ENCODE results near the gene IGSF3.
A peak's percentile ranks its signal among the peaks of the same experiment; 100 is the strongest.

IGSF3 gene

DNA sequence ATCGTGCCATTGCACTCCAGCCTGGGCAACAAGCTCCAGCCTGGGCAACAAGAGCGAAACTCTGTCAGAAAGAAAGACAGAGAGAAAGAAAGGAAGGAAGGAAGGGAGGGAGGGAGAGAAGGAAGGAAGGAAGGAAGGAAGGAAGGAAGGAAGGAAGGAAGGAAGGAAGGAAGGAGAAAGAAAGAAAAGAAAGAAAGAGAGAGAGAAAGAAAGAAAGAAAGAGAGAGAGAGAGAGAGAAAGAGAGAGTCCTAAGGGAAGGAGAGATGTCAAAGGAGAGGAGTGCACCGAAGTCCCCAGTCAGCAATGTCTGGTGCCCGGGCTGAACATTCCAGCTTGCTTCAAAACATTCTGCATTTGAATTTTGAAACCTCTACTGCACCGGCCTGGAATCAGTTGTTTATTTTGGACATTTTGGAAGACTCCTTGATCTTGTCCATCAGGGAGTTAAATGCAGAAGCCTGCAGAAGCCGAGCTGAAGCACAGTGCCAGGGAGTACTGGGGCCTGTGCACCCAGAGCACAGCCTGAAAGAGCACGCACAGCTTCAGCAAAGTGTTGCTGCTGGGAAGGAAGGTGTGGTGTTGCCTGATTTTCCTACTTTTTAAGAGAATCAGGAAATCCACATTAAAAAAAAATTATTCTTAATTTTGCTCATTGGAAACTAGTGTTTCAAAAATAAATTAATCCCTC, 3.7 kb upstream of the IGSF3 start:
- DNase-seq (ENCODE audit: low read depth, low spot score), result no peak
- no peak overlapping the region for H3K4me3 ChIP-seq (ENCODE audit: insufficient read length, low read depth)
- H3K36me3 ChIP-seq (ENCODE audit: insufficient read depth, insufficient read length, low read length), result peaks cover under 1% of the 10 kb centered on the region
- TF ChIP-seq ZNF274 (IDR thresholded peaks at IDR 0.05; ENCODE audit: low read depth, low read length), result no peak
- TF ChIP-seq SUZ12 (IDR thresholded peaks at IDR 0.05; ENCODE audit: extremely low read depth, insufficient read depth, insufficient read length), result no peak
- TF ChIP-seq YY1 (IDR thresholded peaks at IDR 0.05; ENCODE audit: insufficient read depth, insufficient read length), result no peak
- peaks cover 5% of the 10 kb centered on the region for H3K4me1 ChIP-seq (ENCODE audit: insufficient read depth, insufficient read length)
- no peak overlapping the region for H3K9ac ChIP-seq (ENCODE audit: insufficient read length, low read depth)
- H3K9me3 ChIP-seq (ENCODE audit: insufficient read depth, low read length), result no peaks in the 10 kb centered on the region
- peaks cover 6% of the 10 kb centered on the region for H3K27me3 ChIP-seq (ENCODE audit: insufficient read depth, insufficient read length)

DNA sequence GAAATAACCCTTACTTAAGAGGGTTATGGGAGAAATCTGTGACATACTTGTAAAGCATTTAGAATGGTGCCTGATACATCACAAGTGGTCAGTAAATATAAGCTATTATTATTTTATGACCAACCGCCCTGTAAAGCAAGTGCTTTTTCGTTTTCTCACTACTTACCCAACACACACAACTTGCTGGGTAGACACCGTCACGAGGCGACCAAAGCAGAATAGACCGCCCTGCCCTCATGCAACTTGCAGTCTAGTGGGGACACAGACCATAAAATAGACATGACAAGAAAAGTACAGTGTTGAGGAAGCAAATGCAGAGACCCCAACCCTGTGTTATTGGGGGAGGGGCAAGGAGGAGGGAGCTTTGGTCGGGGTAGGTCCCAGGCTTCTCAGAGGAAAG, 744 bp upstream of the IGSF3 start:
- Histone ChIP-seq H3K9ac (ENCODE audit: insufficient read length, low read depth) (no peak overlapping the region), H3K9me3 (ENCODE audit: insufficient read depth, low read length) (no peaks in the 10 kb centered on the region), H3K4me3 (ENCODE audit: insufficient read length, low read depth) (no peak overlapping the region), H3K36me3 (ENCODE audit: insufficient read depth, insufficient read length, low read length) (peaks cover 26% of the 10 kb centered on the region), H3K27me3 (ENCODE audit: insufficient read depth, insufficient read length) (peaks cover 6% of the 10 kb centered on the region), H3K4me1 (ENCODE audit: insufficient read depth, insufficient read length) (peaks cover 9% of the 10 kb centered on the region)
- no peak for DNase-seq (ENCODE audit: low read depth, low spot score)
- no peak for TF ChIP-seq ZNF274 (IDR thresholded peaks at IDR 0.05; ENCODE audit: low read depth, low read length)
- TF ChIP-seq SUZ12 (IDR thresholded peaks at IDR 0.05; ENCODE audit: extremely low read depth, insufficient read depth, insufficient read length), result no peak
- TF ChIP-seq YY1 (IDR thresholded peaks at IDR 0.05; ENCODE audit: insufficient read depth, insufficient read length), result no peak

- H3K4me1 ChIP-seq (ENCODE audit: insufficient read depth, insufficient read length), result peaks cover 9% of the 10 kb centered on the region
- peaks cover 26% of the 10 kb centered on the region for H3K36me3 ChIP-seq (ENCODE audit: insufficient read depth, insufficient read length, low read length)
- H3K9ac ChIP-seq (ENCODE audit: insufficient read length, low read depth), result peak overlapping the region; percentile 78
- peak overlapping the region; percentile 58 for H3K4me3 ChIP-seq (ENCODE audit: insufficient read length, low read depth)
- H3K9me3 ChIP-seq (ENCODE audit: insufficient read depth, low read length), result no peaks in the 10 kb centered on the region
- DNase-seq (ENCODE audit: low read depth, low spot score), result no peak
- no peak for TF ChIP-seq ZNF274 (IDR thresholded peaks at IDR 0.05; ENCODE audit: low read depth, low read length)
- TF ChIP-seq YY1 (IDR thresholded peaks at IDR 0.05; ENCODE audit: insufficient read depth, insufficient read length), result no peak
- TF ChIP-seq SUZ12 (IDR thresholded peaks at IDR 0.05; ENCODE audit: extremely low read depth, insufficient read depth, insufficient read length), result no peak
- H3K27me3 ChIP-seq (ENCODE audit: insufficient read depth, insufficient read length), result peaks cover 6% of the 10 kb centered on the region
Measured at GRCh38 chr1:116667078-116667574, 407 bp downstream of the IGSF3 start.

- no peak for DNase-seq (ENCODE audit: low read depth, low spot score)
- no peaks in the 10 kb centered on the region for H3K9me3 ChIP-seq (ENCODE audit: insufficient read depth, low read length)
- H3K36me3 ChIP-seq (ENCODE audit: insufficient read depth, insufficient read length, low read length), result peaks cover 26% of the 10 kb centered on the region
- peaks cover 9% of the 10 kb centered on the region for H3K4me1 ChIP-seq (ENCODE audit: insufficient read depth, insufficient read length)
- TF ChIP-seq SUZ12 (IDR thresholded peaks at IDR 0.05; ENCODE audit: extremely low read depth, insufficient read depth, insufficient read length), result no peak
- TF ChIP-seq YY1 (IDR thresholded peaks at IDR 0.05; ENCODE audit: insufficient read depth, insufficient read length), result no peak
- peak overlapping the region; percentile 78 for H3K9ac ChIP-seq (ENCODE audit: insufficient read length, low read depth)
- H3K27me3 ChIP-seq (ENCODE audit: insufficient read depth, insufficient read length), result peaks cover 6% of the 10 kb centered on the region
- peak overlapping the region; percentile 58 for H3K4me3 ChIP-seq (ENCODE audit: insufficient read length, low read depth)
Measured at GRCh38 chr1:116666187-116667077, 1.1 kb downstream of the IGSF3 start.

DNA sequence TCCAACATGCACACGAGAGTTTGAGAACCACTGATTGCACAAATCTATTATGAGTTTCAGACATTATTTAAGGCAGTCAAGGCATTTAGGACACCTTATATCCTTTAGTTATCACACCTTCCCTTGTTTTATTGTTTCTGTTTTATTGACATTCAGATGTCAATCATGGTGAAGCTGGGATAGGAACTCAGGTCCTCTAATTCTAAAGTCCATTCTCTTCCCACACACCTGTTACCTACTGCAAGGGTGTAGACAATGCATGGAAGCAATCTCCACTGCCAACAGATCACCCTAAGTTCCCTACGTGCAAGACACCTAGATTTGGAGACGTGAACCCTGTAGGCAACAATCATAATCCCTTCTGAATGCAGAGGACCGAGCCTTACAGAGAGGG, 2.6 kb downstream of the IGSF3 start:
- no peak overlapping the region for H3K4me3 ChIP-seq (ENCODE audit: insufficient read length, low read depth)
- TF ChIP-seq ZNF274 (IDR thresholded peaks at IDR 0.05; ENCODE audit: low read depth, low read length) (no peak), YY1 (IDR thresholded peaks at IDR 0.05; ENCODE audit: insufficient read depth, insufficient read length) (no peak), SUZ12 (IDR thresholded peaks at IDR 0.05; ENCODE audit: extremely low read depth, insufficient read depth, insufficient read length) (no peak)
- H3K27me3 ChIP-seq (ENCODE audit: insufficient read depth, insufficient read length), result peaks cover 6% of the 10 kb centered on the region
- H3K36me3 ChIP-seq (ENCODE audit: insufficient read depth, insufficient read length, low read length), result peaks cover 26% of the 10 kb centered on the region
- H3K9me3 ChIP-seq (ENCODE audit: insufficient read depth, low read length), result no peaks in the 10 kb centered on the region
- peaks cover 9% of the 10 kb centered on the region for H3K4me1 ChIP-seq (ENCODE audit: insufficient read depth, insufficient read length)
- DNase-seq (ENCODE audit: low read depth, low spot score), result no peak
- H3K9ac ChIP-seq (ENCODE audit: insufficient read length, low read depth), result no peak overlapping the region

- TF ChIP-seq ZNF274 (IDR thresholded peaks at IDR 0.05; ENCODE audit: low read depth, low read length) (no peak), YY1 (IDR thresholded peaks at IDR 0.05; ENCODE audit: insufficient read depth, insufficient read length) (no peak), SUZ12 (IDR thresholded peaks at IDR 0.05; ENCODE audit: extremely low read depth, insufficient read depth, insufficient read length) (no peak)
- Histone ChIP-seq H3K4me1 (ENCODE audit: insufficient read depth, insufficient read length) (peaks cover 9% of the 10 kb centered on the region), H3K36me3 (ENCODE audit: insufficient read depth, insufficient read length, low read length) (peaks cover 26% of the 10 kb centered on the region), H3K9ac (ENCODE audit: insufficient read length, low read depth) (no peak overlapping the region), H3K9me3 (ENCODE audit: insufficient read depth, low read length) (no peaks in the 10 kb centered on the region), H3K27me3 (ENCODE audit: insufficient read depth, insufficient read length) (peaks cover 6% of the 10 kb centered on the region), H3K4me3 (ENCODE audit: insufficient read length, low read depth) (no peak overlapping the region)
- no peak for DNase-seq (ENCODE audit: low read depth, low spot score)
Measured at GRCh38 chr1:116664366-116664977, 3.1 kb downstream of the IGSF3 start.

Data from NT2/D1 (cell line).